Measurements from ENCODE around the gene CCDC39.

DNA sequence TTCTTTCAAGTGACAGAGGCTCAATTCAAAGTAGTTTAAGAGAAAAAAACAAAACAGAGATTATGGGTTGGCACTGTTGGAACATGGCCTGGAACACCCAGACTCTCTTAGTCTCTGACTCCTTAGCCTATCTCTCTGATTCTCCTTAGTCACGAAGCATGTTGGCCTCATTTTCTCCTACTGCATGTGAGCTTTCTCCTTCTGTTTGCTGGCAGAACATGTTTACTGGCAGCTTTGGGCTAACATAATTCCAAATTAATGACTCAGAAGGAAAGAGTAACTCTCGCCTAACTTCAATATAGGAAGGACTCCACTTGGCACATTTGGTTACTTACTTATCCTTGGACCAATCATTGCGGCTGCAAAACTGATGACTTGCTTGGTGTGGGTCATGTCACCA lies 21.7 kb upstream of the CCDC39 start:
- TF ChIP-seq EZH2 (conservative IDR thresholded peaks at IDR 0.05; ENCODE audit: low read depth, low read length) (no peak), ZNF777 (CRISPR knock-in tag; IDR thresholded peaks at IDR 0.05) (no peak), SIN3A (IDR thresholded peaks at IDR 0.05; ENCODE audit: borderline replicate concordance, low read depth, low read length) (no peak), JUNB (CRISPR knock-in tag; IDR thresholded peaks at IDR 0.05; ENCODE audit: borderline replicate concordance) (no peak), GABPA (IDR thresholded peaks at IDR 0.05; ENCODE audit: low read depth, low read length) (no peak), GABPA (CRISPR knock-in tag; IDR thresholded peaks at IDR 0.05; ENCODE audit: low read depth) (no peak), ONECUT2 (CRISPR knock-in tag; IDR thresholded peaks at IDR 0.05) (no peak), RXRA (CRISPR knock-in tag; IDR thresholded peaks at IDR 0.05) (no peak), ZSCAN29 (CRISPR knock-in tag; conservative IDR thresholded peaks at IDR 0.05) (no peak), MYNN (CRISPR knock-in tag; IDR thresholded peaks at IDR 0.05; ENCODE audit: low read depth) (no peak), GLI4 (CRISPR knock-in tag; IDR thresholded peaks at IDR 0.05; ENCODE audit: borderline replicate concordance) (no peak), ZNF367 (CRISPR knock-in tag; IDR thresholded peaks at IDR 0.05; ENCODE audit: borderline replicate concordance) (no peak), SRF (IDR thresholded peaks at IDR 0.05; ENCODE audit: low read depth, low read length) (no peak)
- TF ChIP-seq, protein P1, sequence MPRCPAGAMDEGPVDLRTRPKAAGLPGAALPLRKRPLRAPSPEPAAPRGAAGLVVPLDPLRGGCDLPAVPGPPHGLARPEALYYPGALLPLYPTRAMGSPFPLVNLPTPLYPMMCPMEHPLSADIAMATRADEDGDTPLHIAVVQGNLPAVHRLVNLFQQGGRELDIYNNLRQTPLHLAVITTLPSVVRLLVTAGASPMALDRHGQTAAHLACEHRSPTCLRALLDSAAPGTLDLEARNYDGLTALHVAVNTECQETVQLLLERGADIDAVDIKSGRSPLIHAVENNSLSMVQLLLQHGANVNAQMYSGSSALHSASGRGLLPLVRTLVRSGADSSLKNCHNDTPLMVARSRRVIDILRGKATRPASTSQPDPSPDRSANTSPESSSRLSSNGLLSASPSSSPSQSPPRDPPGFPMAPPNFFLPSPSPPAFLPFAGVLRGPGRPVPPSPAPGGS (CRISPR knock-in tag; IDR thresholded peaks at IDR 0.05) = no peak
- TF ChIP-seq, protein P2, sequence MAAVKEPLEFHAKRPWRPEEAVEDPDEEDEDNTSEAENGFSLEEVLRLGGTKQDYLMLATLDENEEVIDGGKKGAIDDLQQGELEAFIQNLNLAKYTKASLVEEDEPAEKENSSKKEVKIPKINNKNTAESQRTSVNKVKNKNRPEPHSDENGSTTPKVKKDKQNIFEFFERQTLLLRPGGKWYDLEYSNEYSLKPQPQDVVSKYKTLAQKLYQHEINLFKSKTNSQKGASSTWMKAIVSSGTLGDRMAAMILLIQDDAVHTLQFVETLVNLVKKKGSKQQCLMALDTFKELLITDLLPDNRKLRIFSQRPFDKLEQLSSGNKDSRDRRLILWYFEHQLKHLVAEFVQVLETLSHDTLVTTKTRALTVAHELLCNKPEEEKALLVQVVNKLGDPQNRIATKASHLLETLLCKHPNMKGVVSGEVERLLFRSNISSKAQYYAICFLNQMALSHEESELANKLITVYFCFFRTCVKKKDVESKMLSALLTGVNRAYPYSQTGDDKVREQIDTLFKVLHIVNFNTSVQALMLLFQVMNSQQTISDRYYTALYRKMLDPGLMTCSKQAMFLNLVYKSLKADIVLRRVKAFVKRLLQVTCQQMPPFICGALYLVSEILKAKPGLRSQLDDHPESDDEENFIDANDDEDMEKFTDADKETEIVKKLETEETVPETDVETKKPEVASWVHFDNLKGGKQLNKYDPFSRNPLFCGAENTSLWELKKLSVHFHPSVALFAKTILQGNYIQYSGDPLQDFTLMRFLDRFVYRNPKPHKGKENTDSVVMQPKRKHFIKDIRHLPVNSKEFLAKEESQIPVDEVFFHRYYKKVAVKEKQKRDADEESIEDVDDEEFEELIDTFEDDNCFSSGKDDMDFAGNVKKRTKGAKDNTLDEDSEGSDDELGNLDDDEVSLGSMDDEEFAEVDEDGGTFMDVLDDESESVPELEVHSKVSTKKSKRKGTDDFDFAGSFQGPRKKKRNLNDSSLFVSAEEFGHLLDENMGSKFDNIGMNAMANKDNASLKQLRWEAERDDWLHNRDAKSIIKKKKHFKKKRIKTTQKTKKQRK (IDR thresholded peaks at IDR 0.05; ENCODE audit: low read length) = no peak

Measured in HepG2 (cell line).